ENCODE results near the gene RAMP3.

- TF ChIP-seq NFIC (IDR thresholded peaks at IDR 0.05) (no peak), CEBPB (IDR thresholded peaks at IDR 0.05) (no peak), MAX (IDR thresholded peaks at IDR 0.05) (no peak), RAD21 (IDR thresholded peaks at IDR 0.05; ENCODE audit: low read depth) (no peak), REST (IDR thresholded peaks at IDR 0.05; ENCODE audit: low read depth) (no peak), EP300 (IDR thresholded peaks at IDR 0.05; ENCODE audit: borderline replicate concordance) (no peak), TAF1 (IDR thresholded peaks at IDR 0.05; ENCODE audit: low read depth) (no peak), FOXM1 (IDR thresholded peaks at IDR 0.05; ENCODE audit: borderline replicate concordance, low read depth) (no peak)
These were observed 31.1 kb downstream of the RAMP3 start for GRCh38 chr7:45188736-45189135.
